IMR-90 (cell line): ENCODE results near the gene TCFL5. TPM values are rescaled to one million over a fixed set of nuclear protein-coding genes. Genes with fewer than 3 reads are reported as not detected.

Source experiments
- ATAC-seq: fragments of 200-7000 bp; cut with Tn5 transposase; 2 replicates; pipeline ENCODE4 v1.9.1; 2020; ENCODE audit warnings: low read depth, mild to moderate bottlenecking, moderate library complexity
- BruUV-seq: library from RNA; stranded (reverse); fragments of 400-500 nt; replicated peaks from 2 replicates; lab custom pipeline; 2021; lab: Mats Ljungman, UMichigan
- CTCF ChIA-PET: fragments of 300-600 bp; formaldehyde crosslinking; extraction: SDS; loops from one replicate; lab custom pipeline; 2021; ENCODE audit warnings: antibody characterized with exemption; lab: Yijun Ruan, JAX
- POLR2A ChIA-PET: fragments of 300-600 bp; sonication (Branson Sonifier 250); formaldehyde crosslinking; loops from one replicate; lab custom pipeline; 2022; ENCODE audit warnings: antibody characterized with exemption; ENCODE audit not compliant: unreplicated experiment; lab: Charles Lee
- DNase-seq: peaks from one replicate; pipeline ENCODE4 v3.0.0; 2013
- H2AFZ ChIP-seq: replicated peaks from 2 replicates; pipeline ENCODE3; 2013; ENCODE audit warnings: low read length, mild to moderate bottlenecking; ENCODE audit not compliant: poor library complexity
- H2AK5ac ChIP-seq: 2 replicates; pipeline ENCODE4 v1.6.1; 2013; ENCODE audit warnings: low read depth, low read length, inconsistent platforms
- H2AK9ac ChIP-seq: replicated peaks from 2 replicates; pipeline ENCODE3; 2013; ENCODE audit warnings: mild to moderate bottlenecking, low read depth, low read length, moderate library complexity; ENCODE audit not compliant: poor library complexity
- H2BK120ac ChIP-seq: 2 replicates; pipeline ENCODE4 v1.6.1; 2013; ENCODE audit warnings: low read depth, low read length, inconsistent platforms
- H2BK15ac ChIP-seq: 3 replicates; pipeline ENCODE4 v1.6.1; 2013; ENCODE audit warnings: low read depth, low read length, inconsistent platforms
- H2BK20ac ChIP-seq: 2 replicates; pipeline ENCODE4 v1.6.1; 2013; ENCODE audit warnings: low read depth, mild to moderate bottlenecking, inconsistent platforms, low read length, moderate library complexity
- H2BK5ac ChIP-seq: 2 replicates; pipeline ENCODE4 v1.6.1; 2013; ENCODE audit warnings: mild to moderate bottlenecking, low read depth, low read length, inconsistent platforms; ENCODE audit not compliant: poor library complexity, severe bottlenecking
- H3K14ac ChIP-seq: replicated peaks from 2 replicates; pipeline ENCODE4 v1.6.1; 2013; ENCODE audit warnings: low read depth, low read length, inconsistent platforms
- H3K18ac ChIP-seq: 2 replicates; pipeline ENCODE4 v1.6.1; 2013; ENCODE audit warnings: low read depth, low read length, control low read depth
- H3K23ac ChIP-seq: 2 replicates; pipeline ENCODE4 v1.6.1; 2013; ENCODE audit warnings: low read depth, low read length, inconsistent platforms
- H3K27ac ChIP-seq: 2 replicates; pipeline ENCODE4 v1.5.1; 2013; ENCODE audit warnings: mild to moderate bottlenecking, control low read depth, low read length; ENCODE audit not compliant: insufficient read depth
- H3K27me3 ChIP-seq: 2 replicates; pipeline ENCODE4 v1.6.1; 2013; ENCODE audit warnings: low read length; ENCODE audit not compliant: control insufficient read depth, insufficient read depth
- H3K36me3 ChIP-seq: 2 replicates; pipeline ENCODE4 v1.6.1; 2013; ENCODE audit warnings: low read length, mixed read lengths; ENCODE audit not compliant: control insufficient read depth, insufficient read depth
- H3K4ac ChIP-seq: 2 replicates; pipeline ENCODE4 v1.6.1; 2013; ENCODE audit warnings: low read depth, low read length, inconsistent platforms
- H3K4me1 ChIP-seq: 2 replicates; pipeline ENCODE4 v1.6.1; 2013; ENCODE audit warnings: low read length, mixed read lengths; ENCODE audit not compliant: control insufficient read depth, insufficient read depth
- H3K4me2 ChIP-seq: 2 replicates; pipeline ENCODE4 v1.6.1; 2013; ENCODE audit warnings: low read depth, mild to moderate bottlenecking, control low read depth, low read length, moderate library complexity
- H3K4me3 ChIP-seq: 2 replicates; pipeline ENCODE4 v1.5.1; 2013; ENCODE audit warnings: low read depth, mild to moderate bottlenecking, control low read depth, low read length, moderate library complexity; ENCODE audit not compliant: insufficient read depth
- H3K56ac ChIP-seq: 2 replicates; pipeline ENCODE4 v1.6.1; 2013; ENCODE audit warnings: low read length, inconsistent platforms; ENCODE audit not compliant: insufficient read depth; ENCODE audit errors: extremely low read depth
- H3K79me1 ChIP-seq, 2 experiments: 2 replicates each; pipeline ENCODE4 v1.6.1; 2013; ENCODE audit warnings: low read length in 2 of 2, inconsistent platforms in 1 of 2, low read depth in 1 of 2
- H3K9ac ChIP-seq: 2 replicates; pipeline ENCODE4 v1.6.1; 2013; ENCODE audit warnings: low read depth, low read length, control low read depth
- H3K9me1 ChIP-seq: 2 replicates; pipeline ENCODE4 v1.6.1; 2013; ENCODE audit warnings: low read length, inconsistent platforms; ENCODE audit not compliant: insufficient read depth
- H3K9me3 ChIP-seq: 2 replicates; pipeline ENCODE4 v1.6.1; 2013; ENCODE audit warnings: low read length; ENCODE audit not compliant: control insufficient read depth, insufficient read depth
- H4K20me1 ChIP-seq: 2 replicates; pipeline ENCODE4 v1.6.1; 2013; ENCODE audit warnings: low read length, inconsistent platforms; ENCODE audit not compliant: insufficient read depth
- H4K5ac ChIP-seq: 2 replicates; pipeline ENCODE4 v1.6.1; 2013; ENCODE audit warnings: mild to moderate bottlenecking, low read depth, low read length, control low read depth
- H4K8ac ChIP-seq, 2 experiments: 2 replicates each; pipeline ENCODE4 v1.6.1; 2013; ENCODE audit warnings: low read depth in 2 of 2, low read length in 2 of 2, control low read depth in 1 of 2, inconsistent platforms in 1 of 2
- H4K91ac ChIP-seq: 2 replicates; pipeline ENCODE4 v1.6.1; 2013; ENCODE audit warnings: low read depth, low read length, inconsistent platforms; ENCODE audit not compliant: insufficient read depth
- BHLHE40 ChIP-seq: fragments of 150-350 bp; IDR thresholded peaks from 2 replicates; pipeline ENCODE4 v1.6.1; 2016; ENCODE audit warnings: mild to moderate bottlenecking, low read depth, low read length
- CEBPB ChIP-seq: IDR thresholded peaks from 2 replicates; pipeline ENCODE4 v1.6.1; 2012; ENCODE audit warnings: low read depth, low read length, improper control_type of control experiment
- CHD1 ChIP-seq: IDR thresholded peaks from 2 replicates; pipeline ENCODE4 v1.6.1; 2012; ENCODE audit warnings: low read depth, low read length, improper control_type of control experiment
- FOS ChIP-seq: fragments of 150-350 bp; IDR thresholded peaks from 2 replicates; pipeline ENCODE4 v1.6.1; 2016; ENCODE audit warnings: low read depth, low read length
- MAFK ChIP-seq: IDR thresholded peaks from 2 replicates; pipeline ENCODE4 v1.6.1; 2012; ENCODE audit warnings: low read depth, low read length, improper control_type of control experiment
- MAZ ChIP-seq: IDR thresholded peaks from 2 replicates; pipeline ENCODE4 v1.6.1; 2012; ENCODE audit warnings: low read depth, mild to moderate bottlenecking, low read length, improper control_type of control experiment, moderate library complexity, borderline replicate concordance
- MXI1 ChIP-seq: IDR thresholded peaks from 2 replicates; pipeline ENCODE4 v1.6.1; 2012; ENCODE audit warnings: low read depth, mild to moderate bottlenecking, low read length, moderate library complexity, borderline replicate concordance
- NFE2L2 ChIP-seq: fragments of 150-350 bp; IDR thresholded peaks from 2 replicates; pipeline ENCODE4 v1.6.1; 2016; ENCODE audit warnings: low read depth, mild to moderate bottlenecking, low read length
- POLR2A ChIP-seq: IDR thresholded peaks from 2 replicates; pipeline ENCODE4 v1.6.1; 2012; ENCODE audit warnings: mild to moderate bottlenecking, low read depth, low read length
- RCOR1 ChIP-seq: IDR thresholded peaks from 2 replicates; pipeline ENCODE4 v1.6.1; 2012; ENCODE audit warnings: mild to moderate bottlenecking, low read length, improper control_type of control experiment; ENCODE audit not compliant: insufficient replicate concordance
- SMC3 ChIP-seq: fragments of 150-350 bp; IDR thresholded peaks from 2 replicates; pipeline ENCODE4 v1.6.1; 2016; ENCODE audit warnings: low read depth, mild to moderate bottlenecking, antibody characterized with exemption, low read length, moderate library complexity
- WGBS, 2 experiments: methylation state at CpG; one replicate each; pipeline versions ENCODE4 v1.1.5 to v1.1.7; 2013; ENCODE audit warnings: missing lambda C conversion rate in 2 of 2; ENCODE audit not compliant: insufficient read length in 1 of 2; ENCODE audit errors: extremely low coverage in 2 of 2; 5-methylcytosine and 5-hydroxymethylcytosine counted together
- dilution Hi-C: fragments of 300-500 bp; cut with HindIII; formaldehyde crosslinking; loops from one replicate; pipeline ENCODE4 v1.14.3; 2018; ENCODE audit warnings: low sequenced_read_pairs; ENCODE audit not compliant: unreplicated experiment
- in situ Hi-C: fragments of 300-500 bp; cut with MboI; formaldehyde crosslinking; loops from 3 replicates; pipeline ENCODE4 v1.14.3; 2019; ENCODE audit warnings: low sequenced_read_pairs, inconsistent platforms, mixed read lengths
- intact Hi-C: fragments of 100-400 bp; cut with micrococcal nuclease; formaldehyde crosslinking; loops from 2 replicates; pipeline ENCODE4 v1.10.0; 2022
- polyA plus RNA-seq, 3 experiments: library from polyadenylated mRNA; depleted of rRNA; stranded (reverse); fragments of >200 nt; gene quantifications; 2 replicates each; pipeline ENCODE4 v1.2.3, GENCODE V29; 2012; ENCODE audit warnings: low replicate concordance in 1 of 3
- total RNA-seq: library from RNA; depleted of rRNA; stranded (reverse); fragments of >200 nt; gene quantifications from 2 replicates; pipeline ENCODE4 v1.2.3, GENCODE V29; 2012
- TF ChIP-seq, protein P1 (sequence below): fragments of 150-350 bp; IDR thresholded peaks from 2 replicates; pipeline ENCODE4 v1.6.1; 2016; ENCODE audit warnings: low read depth, mild to moderate bottlenecking, low read length, moderate library complexity, borderline replicate concordance
- TF ChIP-seq, protein P2 (sequence below): conservative IDR thresholded peaks from 2 replicates; pipeline ENCODE4 v1.5.1; 2012; ENCODE audit warnings: mild to moderate bottlenecking, low read depth, low read length, improper control_type of control experiment
- TF ChIP-seq, protein P3 (sequence below): fragments of 150-350 bp; IDR thresholded peaks from 2 replicates; pipeline ENCODE4 v1.6.1; 2017; ENCODE audit warnings: mild to moderate bottlenecking, antibody characterized with exemption, low read length, low read depth

TCFL5 gene
- total and polyA plus RNA-seq, 2 of the 4 experiments (the other 2 are of a cell fraction) = 6.0 to 8.2 TPM

DNA sequence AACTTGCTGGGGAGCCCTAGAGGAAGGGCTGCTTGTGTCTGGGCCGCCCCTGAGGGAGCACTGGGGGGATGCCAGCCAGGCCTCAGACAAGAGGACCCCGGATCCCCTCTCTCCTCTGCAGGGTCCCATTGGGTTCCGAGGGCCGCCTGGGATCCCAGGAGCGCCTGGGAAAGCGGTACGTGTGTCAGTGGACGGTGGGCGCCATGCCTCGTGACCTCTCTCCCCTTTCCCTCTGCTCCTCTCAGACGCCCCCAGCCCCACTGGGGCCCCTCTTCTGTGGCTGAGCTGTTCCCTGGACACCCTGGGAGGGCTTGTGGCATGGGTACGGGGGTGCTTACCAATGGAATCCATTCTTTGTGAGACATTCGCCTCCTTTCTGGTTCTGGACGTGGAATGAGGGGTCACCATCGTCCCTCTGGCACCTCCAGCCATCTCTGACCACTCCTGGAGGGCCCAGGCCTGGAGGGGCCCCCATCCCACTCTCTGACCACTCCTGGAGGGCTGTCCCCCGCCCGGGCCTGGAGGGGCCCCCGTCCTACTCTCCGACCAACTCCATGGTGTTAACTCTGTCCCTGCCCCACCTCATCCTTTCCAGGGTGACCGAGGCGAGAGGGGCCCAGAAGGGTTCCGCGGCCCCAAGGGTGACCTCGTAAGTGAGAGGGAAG lies 34.8 kb downstream of the TCFL5 start:
- TF ChIP-seq FOS = no peak
- no peak for TF ChIP-seq CEBPB
- TF ChIP-seq, protein P1, sequence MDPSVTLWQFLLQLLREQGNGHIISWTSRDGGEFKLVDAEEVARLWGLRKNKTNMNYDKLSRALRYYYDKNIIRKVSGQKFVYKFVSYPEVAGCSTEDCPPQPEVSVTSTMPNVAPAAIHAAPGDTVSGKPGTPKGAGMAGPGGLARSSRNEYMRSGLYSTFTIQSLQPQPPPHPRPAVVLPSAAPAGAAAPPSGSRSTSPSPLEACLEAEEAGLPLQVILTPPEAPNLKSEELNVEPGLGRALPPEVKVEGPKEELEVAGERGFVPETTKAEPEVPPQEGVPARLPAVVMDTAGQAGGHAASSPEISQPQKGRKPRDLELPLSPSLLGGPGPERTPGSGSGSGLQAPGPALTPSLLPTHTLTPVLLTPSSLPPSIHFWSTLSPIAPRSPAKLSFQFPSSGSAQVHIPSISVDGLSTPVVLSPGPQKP = no peak
- no peak for TF ChIP-seq SMC3
- no peak for TF ChIP-seq BHLHE40
- TF ChIP-seq CHD1 = no peak
- TF ChIP-seq, protein P2, sequence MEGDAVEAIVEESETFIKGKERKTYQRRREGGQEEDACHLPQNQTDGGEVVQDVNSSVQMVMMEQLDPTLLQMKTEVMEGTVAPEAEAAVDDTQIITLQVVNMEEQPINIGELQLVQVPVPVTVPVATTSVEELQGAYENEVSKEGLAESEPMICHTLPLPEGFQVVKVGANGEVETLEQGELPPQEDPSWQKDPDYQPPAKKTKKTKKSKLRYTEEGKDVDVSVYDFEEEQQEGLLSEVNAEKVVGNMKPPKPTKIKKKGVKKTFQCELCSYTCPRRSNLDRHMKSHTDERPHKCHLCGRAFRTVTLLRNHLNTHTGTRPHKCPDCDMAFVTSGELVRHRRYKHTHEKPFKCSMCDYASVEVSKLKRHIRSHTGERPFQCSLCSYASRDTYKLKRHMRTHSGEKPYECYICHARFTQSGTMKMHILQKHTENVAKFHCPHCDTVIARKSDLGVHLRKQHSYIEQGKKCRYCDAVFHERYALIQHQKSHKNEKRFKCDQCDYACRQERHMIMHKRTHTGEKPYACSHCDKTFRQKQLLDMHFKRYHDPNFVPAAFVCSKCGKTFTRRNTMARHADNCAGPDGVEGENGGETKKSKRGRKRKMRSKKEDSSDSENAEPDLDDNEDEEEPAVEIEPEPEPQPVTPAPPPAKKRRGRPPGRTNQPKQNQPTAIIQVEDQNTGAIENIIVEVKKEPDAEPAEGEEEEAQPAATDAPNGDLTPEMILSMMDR = no peak
- no peak for TF ChIP-seq RCOR1
- no peak for TF ChIP-seq MAZ
- TF ChIP-seq, protein P3, sequence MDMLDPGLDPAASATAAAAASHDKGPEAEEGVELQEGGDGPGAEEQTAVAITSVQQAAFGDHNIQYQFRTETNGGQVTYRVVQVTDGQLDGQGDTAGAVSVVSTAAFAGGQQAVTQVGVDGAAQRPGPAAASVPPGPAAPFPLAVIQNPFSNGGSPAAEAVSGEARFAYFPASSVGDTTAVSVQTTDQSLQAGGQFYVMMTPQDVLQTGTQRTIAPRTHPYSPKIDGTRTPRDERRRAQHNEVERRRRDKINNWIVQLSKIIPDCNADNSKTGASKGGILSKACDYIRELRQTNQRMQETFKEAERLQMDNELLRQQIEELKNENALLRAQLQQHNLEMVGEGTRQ = no peak
- TF ChIP-seq MAFK = no peak
- no peak for TF ChIP-seq NFE2L2
- no peak for TF ChIP-seq MXI1
- no peak for TF ChIP-seq POLR2A
- Histone ChIP-seq H3K4ac (no peak overlapping the region), H2BK5ac (no peak overlapping the region), H3K27ac (no peak overlapping the region), H2AFZ (no peak overlapping the region), H2AK9ac (no peak overlapping the region), H3K18ac (no peak overlapping the region), H4K20me1 (no peaks in the 10 kb centered on the region), H3K79me1 (no peaks in the 10 kb centered on the region), H2AK5ac (no peak overlapping the region), H3K4me3 (no peak overlapping the region), H4K91ac (no peak overlapping the region), H3K4me1 (no peaks in the 10 kb centered on the region; the same call in 1 of the 2 replicates), H3K14ac (no peak overlapping the region), H4K8ac (no peak overlapping the region), H3K4me2 (no peak overlapping the region), H4K5ac (no peak overlapping the region), H3K9me3 (no peaks in the 10 kb centered on the region), H3K23ac (no peak overlapping the region), H3K9me1 (no peaks in the 10 kb centered on the region), H3K56ac (no peak overlapping the region), H3K27me3 (no peaks in the 10 kb centered on the region), H3K9ac (no peak overlapping the region), H2BK15ac (no peak overlapping the region), H2BK120ac (no peak overlapping the region), H2BK20ac (no peak overlapping the region), H3K36me3 (no peaks in the 10 kb centered on the region)
- DNase-seq (no peak), ATAC-seq (no peak)
- WGBS, 2 experiments = 80% methylated on average over 6 of the region's 24 CpGs; no CpG with 5 or more reads in 1 of the 2 experiments
- in situ Hi-C loops = no loop called here
- no TSS peak for BruUV-seq
- POLR2A ChIA-PET = no interaction called here
- dilution Hi-C loops = no loop called here
- CTCF ChIA-PET = no interaction called here
- intact Hi-C loops = no loop called here
